NCI-H146 (cell line): ENCODE results near the gene NR6A1.
A peak's percentile ranks its signal among the peaks of the same experiment; 100 is the strongest.

Experiments used
- DNase-seq: peaks from one replicate; lab custom pipeline; 2025; lab: John Stamatoyannopoulos, UW

Gene NR6A1

DNA sequence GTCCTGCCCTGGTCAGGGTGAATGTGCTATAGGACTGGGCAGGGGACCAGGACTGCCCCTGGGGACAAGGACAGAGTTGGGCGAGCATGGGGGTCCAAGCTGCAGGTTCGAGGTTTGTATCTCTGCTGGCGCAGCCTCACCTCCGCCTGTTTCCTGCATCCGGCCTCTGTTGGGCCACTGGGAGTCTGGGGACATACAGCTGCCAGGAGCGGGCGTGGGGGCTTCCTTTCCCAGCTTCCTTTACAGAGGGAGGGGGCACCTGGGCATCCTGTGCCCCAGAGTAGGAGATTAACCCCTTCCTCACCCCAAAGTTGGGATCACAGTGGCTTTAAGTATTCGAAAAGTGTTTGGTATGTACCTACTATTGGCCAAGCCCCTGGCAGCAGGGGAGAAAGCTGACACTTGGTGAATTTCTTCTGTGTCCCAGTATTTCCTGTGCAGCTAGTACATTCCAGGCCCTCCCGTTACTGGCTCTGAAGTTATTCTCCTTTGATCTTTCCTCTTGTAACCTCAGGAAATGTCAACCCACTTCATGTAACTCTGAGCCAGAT is 24.8 kb upstream of the NR6A1 start:
- DNase-seq = no peak

GRCh38 chr9:124794902-124795491 is 23.9 kb upstream of the NR6A1 start:
- peak; percentile 77 for DNase-seq

DNA sequence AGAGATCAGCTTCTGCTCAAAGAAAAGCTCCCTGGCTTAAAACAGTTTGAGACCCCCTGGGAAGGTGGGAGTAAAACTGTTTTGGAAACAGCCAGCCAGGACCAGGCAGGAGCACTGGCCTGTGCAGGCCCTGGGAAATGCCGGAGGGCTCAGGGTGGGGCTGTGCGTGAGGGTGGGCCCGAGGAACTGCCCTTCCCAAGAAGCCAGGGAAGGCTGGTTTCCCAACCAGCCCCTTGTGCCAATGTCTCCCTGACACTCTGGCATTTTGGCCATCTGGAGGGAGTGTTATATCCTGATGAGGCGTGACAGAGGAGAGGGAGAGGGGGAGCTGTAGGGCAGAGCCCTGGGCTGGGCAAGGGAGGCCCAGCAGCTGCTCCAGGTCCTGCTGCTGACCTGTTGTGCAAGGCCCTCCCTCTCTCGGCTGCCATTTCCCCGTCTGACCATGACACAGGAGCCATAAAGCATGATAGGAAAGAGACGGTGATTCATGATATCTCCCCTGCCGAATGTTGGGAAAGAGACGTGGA is 22.0 kb upstream of the NR6A1 start:
- DNase-seq = no peak

GRCh38 chr9:124792257-124793014 is 21.3 kb upstream of the NR6A1 start:
- no peak for DNase-seq

GRCh38 chr9:124790801-124791505 is 19.8 kb upstream of the NR6A1 start:
- no peak for DNase-seq

DNA sequence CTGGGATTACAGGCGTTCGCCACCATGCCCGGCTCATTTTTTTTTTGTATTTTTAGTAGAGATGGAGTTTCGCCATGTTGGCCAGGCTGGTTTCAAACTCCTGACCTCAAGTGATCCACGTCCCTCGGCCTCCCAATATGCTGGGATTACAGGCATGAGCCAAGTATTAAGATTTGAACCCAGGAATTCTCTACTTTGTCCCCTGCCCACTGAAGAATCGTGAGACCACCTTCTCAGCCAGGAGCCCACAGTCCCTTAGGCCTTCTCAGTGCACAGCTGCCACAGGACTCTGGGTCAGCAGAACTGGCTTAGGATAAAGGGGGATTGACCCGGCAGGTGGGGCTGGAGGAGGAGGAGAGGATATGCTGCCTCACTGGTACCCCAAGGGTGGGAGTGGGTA is 19.2 kb upstream of the NR6A1 start:
- no peak for DNase-seq

- no peak for DNase-seq
These were observed 18.4 kb upstream of the NR6A1 start for GRCh38 chr9:124789531-124789930.

- DNase-seq = no peak
These were observed 17.6 kb upstream of the NR6A1 start for GRCh38 chr9:124788542-124789217.

GRCh38 chr9:124786881-124787573 is 15.9 kb upstream of the NR6A1 start:
- DNase-seq = no peak

DNA sequence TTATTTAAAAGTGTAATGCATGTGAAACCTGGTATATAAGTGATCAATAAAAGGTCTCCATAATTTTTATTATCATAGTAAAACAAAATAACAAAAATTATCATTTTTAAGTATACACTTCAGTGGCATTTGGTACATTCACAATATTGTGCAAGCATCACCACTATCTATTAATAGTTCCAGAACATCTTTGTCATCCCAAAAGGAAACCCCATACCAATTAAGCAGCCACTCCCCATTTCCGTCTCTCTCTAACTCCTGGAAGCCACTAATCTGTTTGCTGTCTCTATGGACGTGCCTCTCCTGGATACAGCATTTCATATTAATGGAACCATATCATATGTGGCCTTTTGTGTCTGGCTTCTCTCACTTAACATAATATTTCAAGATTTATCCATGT is 13.4 kb upstream of the NR6A1 start:
- DNase-seq = no peak

GRCh38 chr9:124783830-124784229 is 12.7 kb upstream of the NR6A1 start:
- no peak for DNase-seq

DNA sequence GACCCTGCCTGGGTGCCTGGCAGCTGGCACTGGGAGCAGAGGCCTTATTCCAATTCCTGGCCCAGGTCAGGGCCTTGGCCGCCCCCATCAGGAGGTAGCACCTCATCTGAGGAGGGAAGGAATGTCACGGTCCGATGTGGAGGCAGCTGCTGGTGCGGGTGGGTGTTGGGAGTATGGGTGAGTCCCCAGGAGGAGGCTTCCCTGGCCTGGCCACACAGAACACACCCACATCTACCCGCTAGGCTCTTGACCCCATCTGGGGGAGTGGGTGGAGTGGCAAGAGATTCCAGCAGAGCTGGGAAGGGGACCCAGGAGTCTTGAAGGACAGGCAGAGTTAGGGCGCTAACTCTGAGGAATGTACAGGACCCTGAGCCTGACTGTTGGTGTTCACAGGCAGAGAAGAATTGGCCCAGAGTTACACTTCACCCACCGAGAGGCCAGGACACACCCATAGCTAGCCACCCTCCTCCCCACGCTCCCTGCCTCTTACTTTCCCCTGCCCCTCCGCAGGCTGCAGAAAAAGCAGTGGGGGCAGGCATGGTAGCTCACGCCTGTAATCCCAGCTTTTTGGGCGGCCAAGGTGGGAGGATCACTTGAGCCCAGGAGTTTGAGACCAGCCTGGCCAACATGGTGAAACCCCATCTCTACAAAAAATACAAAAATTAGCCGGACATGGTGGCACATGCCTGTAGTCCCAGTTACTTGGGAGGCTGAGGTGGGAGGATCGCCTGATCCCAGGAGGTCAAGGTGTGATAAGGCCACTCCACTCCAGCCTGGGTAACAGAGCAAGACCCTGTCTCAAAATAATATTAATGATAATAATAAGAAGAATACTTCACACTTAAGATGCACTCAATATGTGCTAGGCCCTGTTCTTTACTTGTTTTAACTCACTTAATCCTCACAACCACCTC is 11.8 kb upstream of the NR6A1 start:
- DNase-seq = no peak

DNA sequence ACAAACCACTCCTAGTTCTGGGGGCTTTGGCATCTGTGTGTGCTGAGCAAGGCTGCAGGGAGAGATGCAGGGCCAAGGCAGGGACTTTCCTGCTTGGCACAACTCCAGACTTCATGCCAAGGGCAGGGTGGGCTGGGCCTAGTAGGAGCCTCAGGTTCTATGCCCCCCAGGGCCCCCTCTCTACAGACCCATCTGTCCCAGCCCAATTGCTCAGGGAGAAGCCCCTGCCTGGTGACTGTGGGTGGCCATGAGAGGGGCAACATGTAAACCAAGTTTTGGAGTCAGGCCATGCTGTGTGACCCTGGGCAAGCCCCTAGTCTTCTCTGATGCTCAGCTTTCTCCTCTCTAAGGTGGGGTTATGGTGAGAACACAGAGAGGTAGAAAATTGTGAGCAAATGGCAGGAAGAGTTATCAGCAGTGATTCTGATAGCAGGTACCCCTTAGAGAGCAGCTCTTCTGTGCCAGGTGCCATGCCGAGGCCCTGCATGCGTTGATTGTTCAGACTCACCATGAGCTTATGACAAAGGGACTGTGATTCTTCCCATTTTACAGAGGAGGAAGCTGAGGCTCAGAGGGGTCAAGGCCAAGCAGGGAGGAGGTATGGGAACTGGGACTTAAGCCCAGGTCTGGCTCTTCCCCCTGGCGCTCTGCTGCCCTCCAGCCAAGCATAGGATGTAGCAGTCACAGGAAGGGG is 11.0 kb upstream of the NR6A1 start:
- DNase-seq = no peak

GRCh38 chr9:124780757-124781151 is 9.6 kb upstream of the NR6A1 start:
- DNase-seq = no peak

DNA sequence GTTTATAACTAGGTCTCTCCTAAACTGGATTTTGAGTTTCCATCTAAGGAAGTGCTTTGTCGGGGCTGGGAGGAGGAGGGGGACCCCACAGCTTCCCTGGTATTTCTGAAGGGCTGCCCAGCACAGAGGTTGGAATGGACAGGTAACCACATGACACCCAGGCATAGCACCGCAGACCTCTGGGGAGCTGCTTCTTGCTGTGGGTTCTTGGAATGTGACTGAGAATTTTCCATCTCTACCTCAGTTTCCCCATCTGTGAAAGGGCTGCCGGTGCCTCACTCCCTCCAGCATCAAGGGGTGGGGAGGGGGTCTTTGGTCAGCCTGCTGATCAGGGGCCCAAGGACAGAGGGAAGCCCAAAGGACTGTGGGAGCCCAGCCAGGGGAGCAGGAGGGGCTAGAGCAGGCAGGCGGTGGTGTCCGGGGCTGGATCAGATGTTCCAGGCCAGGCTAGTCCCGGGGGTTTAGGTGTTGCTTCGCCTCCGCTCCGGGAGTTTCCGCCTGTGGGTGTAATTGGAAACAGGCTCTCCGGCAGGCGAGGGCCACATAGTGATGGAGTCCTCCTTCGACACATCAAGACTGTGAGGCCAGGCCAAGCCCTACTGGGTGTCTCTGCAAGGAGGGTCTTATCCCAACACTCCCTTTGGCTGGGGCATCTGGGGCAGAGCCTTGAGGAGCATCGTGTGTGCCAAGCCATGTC is 9.1 kb upstream of the NR6A1 start:
- no peak for DNase-seq

DNA sequence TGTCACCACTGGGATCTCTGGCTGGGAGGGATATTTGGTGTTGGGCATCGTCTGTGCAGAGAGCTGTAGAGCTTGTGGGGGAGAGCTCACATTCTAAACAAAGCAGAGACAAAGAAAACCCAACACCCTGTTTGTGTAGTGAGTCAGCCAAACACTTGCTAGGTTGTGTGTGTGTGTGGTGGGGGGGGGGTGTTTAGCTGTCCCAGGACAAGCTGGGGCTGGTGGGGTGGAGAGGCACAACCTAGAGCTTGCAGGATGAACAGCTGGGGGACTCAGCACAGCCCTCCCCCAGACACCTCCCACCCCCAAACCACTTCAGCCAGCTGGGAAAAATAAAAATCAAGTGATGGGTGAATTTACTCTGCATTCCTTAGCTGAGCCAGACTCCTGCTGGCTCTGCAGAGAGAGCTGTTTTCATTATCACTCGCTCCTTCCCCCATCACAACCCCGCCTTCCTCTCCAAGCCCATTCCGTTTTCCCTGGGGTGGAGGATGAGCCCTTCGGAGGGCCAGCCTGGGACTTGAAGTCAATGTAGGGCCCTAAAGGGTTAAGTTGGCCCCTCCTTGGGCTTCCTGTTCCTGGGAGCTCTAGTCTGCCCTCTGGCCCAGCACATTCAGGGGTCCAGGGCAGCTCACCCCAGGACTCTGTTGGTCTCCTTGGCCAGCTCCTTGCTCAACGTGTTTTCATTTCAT is 8.4 kb upstream of the NR6A1 start:
- no peak for DNase-seq

DNA sequence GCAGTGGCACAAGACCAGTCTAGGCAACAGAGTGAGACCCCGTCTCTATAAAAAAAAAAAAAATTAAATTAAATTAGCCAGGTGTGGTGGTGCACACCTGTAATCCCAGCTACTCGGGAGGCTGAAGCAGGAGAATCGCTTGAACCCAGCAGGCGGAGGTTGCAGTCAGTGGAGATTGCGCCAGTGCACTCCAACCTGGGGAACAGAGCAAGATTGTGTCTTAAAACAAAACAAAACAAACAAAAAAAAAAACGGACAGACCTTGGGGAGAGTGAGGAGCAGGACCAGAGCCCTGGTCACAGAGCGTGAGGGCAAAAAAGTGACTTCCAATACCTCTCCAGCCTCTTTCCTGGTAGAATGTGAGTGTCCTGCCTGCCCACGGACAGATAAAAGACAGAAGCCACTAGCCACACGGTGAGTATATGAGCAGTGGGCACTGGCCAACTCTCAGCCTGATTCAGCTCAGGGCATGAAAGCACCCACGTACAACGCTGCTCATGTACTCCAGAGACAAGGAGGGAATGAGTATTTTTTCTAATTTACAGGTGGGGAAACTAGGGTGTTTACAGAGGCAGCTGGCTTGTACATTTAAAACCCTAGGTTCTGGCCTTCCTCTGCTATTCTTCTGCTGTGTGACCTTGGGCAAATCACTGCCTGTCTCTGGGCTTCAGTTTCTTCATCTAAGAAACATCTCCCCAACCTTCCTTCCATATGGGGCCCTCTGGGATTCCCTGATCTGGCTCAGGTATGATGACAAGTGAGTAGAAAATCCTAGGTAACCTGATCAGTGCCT is 7.7 kb upstream of the NR6A1 start:
- no peak for DNase-seq
